Measurements from ENCODE around the gene PRICKLE4.

PRICKLE4 gene

GRCh38 chr6:41769376-41769775, 11.2 kb upstream of the PRICKLE4 start:
- DNase-seq (ENCODE audit: low read depth) = no peak
- no peak overlapping the region for H3K4me3 ChIP-seq (ENCODE audit: low read depth, low read length)
- TF ChIP-seq MYC (IDR thresholded peaks at IDR 0.05; ENCODE audit: low read depth, low read length) (no peak), CTCF (IDR thresholded peaks at IDR 0.05; ENCODE audit: low read depth, low read length) (no peak), MAX (IDR thresholded peaks at IDR 0.05; ENCODE audit: low read depth, low read length) (no peak), POLR2A (IDR thresholded peaks at IDR 0.05; ENCODE audit: extremely low read depth, insufficient read length) (no peak)

GRCh38 chr6:41770381-41771057, 10.1 kb upstream of the PRICKLE4 start:
- no peak for DNase-seq (ENCODE audit: low read depth)
- no peak overlapping the region for H3K4me3 ChIP-seq (ENCODE audit: low read depth, low read length)
- no peak for TF ChIP-seq MYC (IDR thresholded peaks at IDR 0.05; ENCODE audit: low read depth, low read length)
- no peak for TF ChIP-seq MAX (IDR thresholded peaks at IDR 0.05; ENCODE audit: low read depth, low read length)
- no peak for TF ChIP-seq CTCF (IDR thresholded peaks at IDR 0.05; ENCODE audit: low read depth, low read length)
- TF ChIP-seq POLR2A (IDR thresholded peaks at IDR 0.05; ENCODE audit: extremely low read depth, insufficient read length) = no peak

- TF ChIP-seq POLR2A (IDR thresholded peaks at IDR 0.05; ENCODE audit: extremely low read depth, insufficient read length) = no peak
- TF ChIP-seq CTCF (IDR thresholded peaks at IDR 0.05; ENCODE audit: low read depth, low read length) = no peak
- no peak for TF ChIP-seq MYC (IDR thresholded peaks at IDR 0.05; ENCODE audit: low read depth, low read length)
- TF ChIP-seq MAX (IDR thresholded peaks at IDR 0.05; ENCODE audit: low read depth, low read length) = no peak
- DNase-seq (ENCODE audit: low read depth) = no peak
- no peak overlapping the region for H3K4me3 ChIP-seq (ENCODE audit: low read depth, low read length)
Observed at GRCh38 chr6:41771058-41771983, 9.3 kb upstream of the PRICKLE4 start.

- no peak for DNase-seq (ENCODE audit: low read depth)
- TF ChIP-seq MYC (IDR thresholded peaks at IDR 0.05; ENCODE audit: low read depth, low read length) (no peak), MAX (IDR thresholded peaks at IDR 0.05; ENCODE audit: low read depth, low read length) (no peak), POLR2A (IDR thresholded peaks at IDR 0.05; ENCODE audit: extremely low read depth, insufficient read length) (no peak), CTCF (IDR thresholded peaks at IDR 0.05; ENCODE audit: low read depth, low read length) (no peak)
- no peak overlapping the region for H3K4me3 ChIP-seq (ENCODE audit: low read depth, low read length)
Observed at GRCh38 chr6:41774841-41775240, 5.7 kb upstream of the PRICKLE4 start.

GRCh38 chr6:41775293-41775882, 5.2 kb upstream of the PRICKLE4 start:
- no peak overlapping the region for H3K4me3 ChIP-seq (ENCODE audit: low read depth, low read length)
- TF ChIP-seq MYC (IDR thresholded peaks at IDR 0.05; ENCODE audit: low read depth, low read length) (no peak), POLR2A (IDR thresholded peaks at IDR 0.05; ENCODE audit: extremely low read depth, insufficient read length) (no peak), MAX (IDR thresholded peaks at IDR 0.05; ENCODE audit: low read depth, low read length) (no peak), CTCF (IDR thresholded peaks at IDR 0.05; ENCODE audit: low read depth, low read length) (no peak)
- no peak for DNase-seq (ENCODE audit: low read depth)

Measured in NB4 (cell line).